C4-2B (cell line): Measurements from ENCODE around the gene LIMS1.
A peak's percentile ranks its signal among the peaks of the same experiment; 100 is the strongest.
"Not testable (repeated sequence)": the region's sequence is repeated elsewhere in the genome, so short reads cannot be mapped to it uniquely, and the experiment has no call there.

Experiments used
- H3K27ac ChIP-seq: fragments of 450-650 bp; 2 replicates; pipeline ENCODE4 v1.5.1; 2017
- CTCF ChIP-seq: fragments of 450-650 bp; conservative IDR thresholded peaks from 2 replicates; pipeline ENCODE4 v1.5.1; 2017; ENCODE audit warnings: mild to moderate bottlenecking
- ZFX ChIP-seq: fragments of 450-650 bp; IDR thresholded peaks from 2 replicates; pipeline ENCODE4 v1.6.1; 2017

Gene LIMS1

GRCh38 chr2:108591163-108591562 is 56.9 kb downstream of the LIMS1 start:
- TF ChIP-seq CTCF: no peak
- no peak for TF ChIP-seq ZFX
- H3K27ac ChIP-seq: no peak overlapping the region

- H3K27ac ChIP-seq: no peak overlapping the region
- TF ChIP-seq CTCF: no peak
Measured at GRCh38 chr2:108593547-108594098, 59.4 kb downstream of the LIMS1 start.

GRCh38 chr2:108594132-108594981 is 60.1 kb downstream of the LIMS1 start:
- H3K27ac ChIP-seq: no peak overlapping the region
- no peak for TF ChIP-seq ZFX
- TF ChIP-seq CTCF: no peak

GRCh38 chr2:108594982-108595464 is 60.8 kb downstream of the LIMS1 start:
- no peak overlapping the region for H3K27ac ChIP-seq
- no peak for TF ChIP-seq ZFX
- TF ChIP-seq CTCF: no peak

GRCh38 chr2:108595771-108596170 is 61.5 kb downstream of the LIMS1 start:
- H3K27ac ChIP-seq: not testable (repeated sequence)

GRCh38 chr2:108597105-108597744 is 63.0 kb downstream of the LIMS1 start:
- peak; percentile 48 for TF ChIP-seq CTCF
- H3K27ac ChIP-seq: not testable (repeated sequence)

- H3K27ac ChIP-seq: not testable (repeated sequence)
Measured at GRCh38 chr2:108601199-108601598, 66.9 kb downstream of the LIMS1 start.

- no peak overlapping the region for H3K27ac ChIP-seq
- TF ChIP-seq ZFX: no peak
- TF ChIP-seq CTCF: no peak
Measured at GRCh38 chr2:108602422-108602821, 68.2 kb downstream of the LIMS1 start.
